Neural progenitor cell (in vitro differentiated cells): ENCODE results near the gene GFOD1. TPM values are rescaled to one million over a fixed set of nuclear protein-coding genes. Genes with fewer than 3 reads are reported as not detected.

Experiments used
- DNase-seq: peaks from one replicate; pipeline ENCODE4 v3.0.0-alpha.2; 2016; ENCODE audit warnings: low spot score
- H2AFZ ChIP-seq: fragments of 200-600 bp; sonication (generic); replicated peaks from 2 replicates; pipeline ENCODE4 v1.6.1; 2016; ENCODE audit warnings: antibody characterized with exemption
- H3F3A ChIP-seq: fragments of 200-600 bp; sonication (generic); 2 replicates; pipeline ENCODE4 v1.6.1; 2016; ENCODE audit warnings: antibody characterized with exemption, low read depth
- H3K27ac ChIP-seq: fragments of 200-600 bp; sonication (generic); 2 replicates; pipeline ENCODE4 v1.5.1; 2016; ENCODE audit warnings: mild to moderate bottlenecking
- H3K27me3 ChIP-seq: fragments of 200-600 bp; sonication (generic); 2 replicates; pipeline ENCODE4 v1.6.1; 2016; ENCODE audit warnings: mild to moderate bottlenecking, moderate library complexity
- H3K36me3 ChIP-seq: fragments of 200-600 bp; sonication (generic); 2 replicates; pipeline ENCODE4 v1.5.1; 2016
- H3K4me1 ChIP-seq: fragments of 200-600 bp; sonication (generic); 2 replicates; pipeline ENCODE4 v1.6.1; 2016; ENCODE audit warnings: mixed run types
- H3K4me2 ChIP-seq: fragments of 200-600 bp; sonication (generic); 2 replicates; pipeline ENCODE4 v1.6.1; 2016
- H3K4me3 ChIP-seq: fragments of 200-600 bp; sonication (generic); 2 replicates; pipeline ENCODE4 v1.5.1; 2016
- H3K79me2 ChIP-seq: fragments of 200-600 bp; sonication (generic); 2 replicates; pipeline ENCODE4 v1.6.1; 2016; ENCODE audit warnings: low read depth
- H3K9ac ChIP-seq: fragments of 200-600 bp; sonication (generic); 2 replicates; pipeline ENCODE4 v1.6.1; 2016
- H3K9me3 ChIP-seq: fragments of 200-600 bp; sonication (generic); 2 replicates; pipeline ENCODE4 v1.5.1; 2016; ENCODE audit warnings: low read depth
- H4K20me1 ChIP-seq: fragments of 200-600 bp; sonication (generic); 2 replicates; pipeline ENCODE4 v1.6.1; 2016; ENCODE audit warnings: low read depth
- H3K27ac Mint-ChIP-seq: 3 replicates; pipeline ENCODE4 v1.8.0; 2021; ENCODE audit warnings: mixed read lengths
- H3K27me3 Mint-ChIP-seq: 2 replicates; pipeline ENCODE4 v1.8.0; 2022; ENCODE audit warnings: low read depth, mild to moderate bottlenecking, inconsistent platforms, moderate library complexity, mixed read lengths; ENCODE audit not compliant: insufficient read depth
- H3K36me3 Mint-ChIP-seq: 3 replicates; pipeline ENCODE4 v1.8.0; 2021; ENCODE audit warnings: mixed read lengths
- H3K4me1 Mint-ChIP-seq: 3 replicates; pipeline ENCODE4 v1.8.0; 2021; ENCODE audit warnings: mixed read lengths
- H3K4me3 Mint-ChIP-seq: 3 replicates; pipeline ENCODE4 v1.8.0; 2021; ENCODE audit warnings: mild to moderate bottlenecking, moderate library complexity, mixed read lengths
- H3K9me3 Mint-ChIP-seq: 3 replicates; pipeline ENCODE4 v1.8.0; 2020; ENCODE audit warnings: mixed read lengths
- EZH2 ChIP-seq: fragments of 200-600 bp; sonication (generic); IDR thresholded peaks from 2 replicates; pipeline ENCODE4 v1.6.1; 2017; ENCODE audit warnings: antibody characterized with exemption, mild to moderate bottlenecking, moderate library complexity
- EZH2phosphoT487 ChIP-seq: fragments of 200-600 bp; sonication (generic); IDR thresholded peaks from 2 replicates; pipeline ENCODE4 v1.6.1; 2017; ENCODE audit warnings: antibody characterized with exemption
- total RNA-seq: library from RNA; depleted of rRNA; stranded (reverse); fragments of >200 nt; gene quantifications from 2 replicates; pipeline ENCODE4 v1.2.3, GENCODE V29; 2015; ENCODE audit warnings: low replicate concordance
- TF ChIP-seq, protein P1 (sequence below): fragments of 200-600 bp; sonication (generic); IDR thresholded peaks from 2 replicates; pipeline ENCODE4 v1.5.1; 2017; ENCODE audit warnings: antibody characterized with exemption, mild to moderate bottlenecking

The GFOD1 gene
- total RNA-seq, 1 donor from 2014 or later, result 1.8 TPM

DNA sequence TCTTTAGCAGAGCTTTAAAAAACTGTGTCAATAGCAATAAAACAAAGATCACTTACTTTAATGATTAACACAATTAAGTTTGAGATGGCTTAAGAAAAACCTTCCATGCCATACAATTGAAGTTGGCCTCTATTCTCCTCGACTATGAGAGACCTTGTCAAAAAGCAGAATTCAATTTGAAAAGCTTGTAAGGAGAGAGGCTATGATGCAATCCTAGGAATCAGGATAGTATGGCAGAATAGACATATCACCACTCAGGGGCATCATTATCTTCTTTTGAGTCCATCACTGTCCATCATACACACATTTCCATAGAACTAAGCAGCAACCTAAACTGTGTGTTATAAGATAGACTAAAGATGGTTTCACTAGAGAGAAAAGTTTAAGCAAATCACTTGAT, 176.2 kb downstream of the GFOD1 start:
- Histone ChIP-seq H3K4me2 (no peak overlapping the region), H3K9ac (no peak overlapping the region), H3F3A (no peaks in the 10 kb centered on the region), H3K4me3 (no peak overlapping the region), H4K20me1 (no peaks in the 10 kb centered on the region), H3K79me2 (no peaks in the 10 kb centered on the region), H3K4me1 (no peaks in the 10 kb centered on the region), H3K27me3 (no peaks in the 10 kb centered on the region), H3K36me3 (peaks cover 35% of the 10 kb centered on the region), H3K9me3 (no peaks in the 10 kb centered on the region), H3K27ac (no peak overlapping the region), H2AFZ (no peak overlapping the region)
- H3K27me3 Mint-ChIP-seq, result no peaks in the 10 kb centered on the region
- no peak overlapping the region for H3K4me3 Mint-ChIP-seq
- H3K4me1 Mint-ChIP-seq, result no peaks in the 10 kb centered on the region
- DNase-seq, result no peak
- TF ChIP-seq, protein P1, sequence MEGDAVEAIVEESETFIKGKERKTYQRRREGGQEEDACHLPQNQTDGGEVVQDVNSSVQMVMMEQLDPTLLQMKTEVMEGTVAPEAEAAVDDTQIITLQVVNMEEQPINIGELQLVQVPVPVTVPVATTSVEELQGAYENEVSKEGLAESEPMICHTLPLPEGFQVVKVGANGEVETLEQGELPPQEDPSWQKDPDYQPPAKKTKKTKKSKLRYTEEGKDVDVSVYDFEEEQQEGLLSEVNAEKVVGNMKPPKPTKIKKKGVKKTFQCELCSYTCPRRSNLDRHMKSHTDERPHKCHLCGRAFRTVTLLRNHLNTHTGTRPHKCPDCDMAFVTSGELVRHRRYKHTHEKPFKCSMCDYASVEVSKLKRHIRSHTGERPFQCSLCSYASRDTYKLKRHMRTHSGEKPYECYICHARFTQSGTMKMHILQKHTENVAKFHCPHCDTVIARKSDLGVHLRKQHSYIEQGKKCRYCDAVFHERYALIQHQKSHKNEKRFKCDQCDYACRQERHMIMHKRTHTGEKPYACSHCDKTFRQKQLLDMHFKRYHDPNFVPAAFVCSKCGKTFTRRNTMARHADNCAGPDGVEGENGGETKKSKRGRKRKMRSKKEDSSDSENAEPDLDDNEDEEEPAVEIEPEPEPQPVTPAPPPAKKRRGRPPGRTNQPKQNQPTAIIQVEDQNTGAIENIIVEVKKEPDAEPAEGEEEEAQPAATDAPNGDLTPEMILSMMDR, result no peak
- TF ChIP-seq EZH2, result no peak
- no peak for TF ChIP-seq EZH2phosphoT487
- H3K36me3 Mint-ChIP-seq, result peaks cover 30% of the 10 kb centered on the region
- no peaks in the 10 kb centered on the region for H3K9me3 Mint-ChIP-seq
- H3K27ac Mint-ChIP-seq, result no peak overlapping the region

DNA sequence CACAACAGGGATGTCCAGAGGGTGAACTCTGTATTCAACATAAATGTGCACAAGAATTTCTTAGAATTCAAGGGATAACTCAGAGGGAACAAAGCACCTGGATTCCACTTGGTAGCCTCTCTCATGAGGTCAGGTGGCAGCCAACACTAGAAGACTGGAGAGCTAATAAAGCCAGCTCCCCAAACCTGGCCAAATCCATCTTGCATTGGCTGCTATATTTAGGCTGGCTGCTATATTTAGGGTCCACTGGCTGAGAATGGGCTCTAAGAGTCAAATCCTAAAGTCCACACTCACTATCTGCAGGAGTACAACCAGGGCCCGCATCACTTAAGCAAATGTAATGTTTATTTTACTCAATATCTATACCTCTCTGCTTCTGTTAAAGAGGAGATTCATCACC, 179.1 kb downstream of the GFOD1 start:
- no peak overlapping the region for H3K9ac ChIP-seq
- Mint-ChIP-seq H3K4me1 (no peaks in the 10 kb centered on the region), H3K4me3 (no peak overlapping the region), H3K36me3 (peaks cover 22% of the 10 kb centered on the region), H3K27ac (no peak overlapping the region), H3K9me3 (no peaks in the 10 kb centered on the region), H3K27me3 (no peaks in the 10 kb centered on the region)
- no peak for TF ChIP-seq EZH2
- TF ChIP-seq EZH2phosphoT487, result no peak
- TF ChIP-seq, protein P1, result no peak
- no peak for DNase-seq
- H3K4me3 ChIP-seq, result no peak overlapping the region
- H3K36me3 ChIP-seq, result peaks cover 33% of the 10 kb centered on the region
- H3K27me3 ChIP-seq, result no peaks in the 10 kb centered on the region
- H3K79me2 ChIP-seq, result no peaks in the 10 kb centered on the region
- H3K9me3 ChIP-seq, result no peaks in the 10 kb centered on the region
- no peaks in the 10 kb centered on the region for H3F3A ChIP-seq
- no peak overlapping the region for H3K4me2 ChIP-seq
- H3K4me1 ChIP-seq, result no peaks in the 10 kb centered on the region
- no peak overlapping the region for H3K27ac ChIP-seq
- H2AFZ ChIP-seq, result no peak overlapping the region
- H4K20me1 ChIP-seq, result no peaks in the 10 kb centered on the region

Other genes starting within 250 kb of the GFOD1 start
- gene TBC1D7, start 159.1 kb downstream of the GFOD1 start, total RNA-seq, result 52.8 and 54.9 TPM in 2 replicates
- gene SIRT5, start 87.0 kb upstream of the GFOD1 start, total RNA-seq, result 14.3 and 18.2 TPM in 2 replicates
- gene NOL7, start 127.7 kb upstream of the GFOD1 start, total RNA-seq, result 61.4 and 79.5 TPM in 2 replicates
- 35.2 and 44.8 TPM in 2 replicates for gene RANBP9, start 224.2 kb upstream of the GFOD1 start, total RNA-seq